Inflammatory macrophage (primary cell): ENCODE results near the gene MESP2.
"Not testable (repeated sequence)": the region's sequence is repeated elsewhere in the genome, so short reads cannot be mapped to it uniquely, and the experiment has no call there.

Source experiments
- DNase-seq, 2 donors: peaks; one replicate each; pipeline ENCODE4 v3.0.0-alpha.2; 2020 to 2022

MESP2 gene

DNA sequence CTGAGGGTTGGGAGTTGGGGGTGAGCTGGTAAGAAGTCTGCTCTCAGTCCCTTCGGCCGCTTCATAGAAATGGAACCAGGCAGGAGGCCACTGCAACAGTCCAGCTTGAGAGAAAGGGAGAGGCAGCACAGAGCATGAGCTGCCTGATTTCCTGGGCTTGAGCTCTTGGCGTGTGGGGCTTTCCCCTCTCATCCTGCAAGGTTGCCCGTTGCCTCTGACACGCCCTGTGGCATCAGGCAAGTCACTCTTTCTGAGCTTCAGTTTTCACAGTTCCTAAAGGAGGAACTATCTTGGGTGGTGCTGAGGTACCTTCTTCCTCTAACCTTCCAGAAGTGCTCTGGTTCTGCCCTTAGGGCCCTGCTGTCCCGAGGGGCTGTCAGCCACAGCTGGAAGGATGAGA lies 4.9 kb downstream of the MESP2 start:
- DNase-seq, result peak; percentile 79 to 84

DNA sequence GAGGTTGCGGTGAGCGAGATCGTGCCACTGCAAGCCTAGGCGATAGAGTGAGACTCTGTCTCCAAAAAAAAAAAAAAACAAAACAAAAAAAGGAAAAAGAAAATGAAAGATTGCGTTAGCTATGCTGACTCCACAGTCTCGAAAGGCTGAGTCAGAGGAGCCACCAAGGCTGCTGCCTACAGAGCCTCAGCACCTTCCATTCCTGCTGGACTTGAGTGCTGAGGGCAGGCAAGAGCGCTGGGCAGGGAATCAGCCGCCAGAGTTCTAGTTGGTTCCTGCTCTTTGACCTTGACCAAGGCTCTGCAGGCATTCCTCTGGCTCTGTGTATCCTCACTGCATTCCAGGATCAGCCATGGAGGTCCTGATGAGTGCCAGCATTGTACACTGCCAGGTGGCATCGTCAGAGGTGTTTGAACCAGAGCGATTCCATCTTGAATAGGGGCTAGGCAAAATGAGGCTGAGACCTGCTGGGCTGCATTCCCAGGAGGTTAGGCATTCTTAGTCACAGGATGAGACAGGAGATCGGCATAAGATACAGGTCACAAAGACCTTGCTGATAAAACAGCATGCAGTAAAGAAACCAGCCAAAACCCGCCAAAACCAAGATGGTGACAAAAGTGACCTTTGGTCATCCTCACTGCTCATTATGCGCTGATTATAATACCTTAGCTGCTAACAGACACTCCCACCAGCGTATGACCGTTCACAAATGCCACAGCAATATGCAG lies 5.9 kb downstream of the MESP2 start:
- peak; percentile 75 to 79 for DNase-seq

DNA sequence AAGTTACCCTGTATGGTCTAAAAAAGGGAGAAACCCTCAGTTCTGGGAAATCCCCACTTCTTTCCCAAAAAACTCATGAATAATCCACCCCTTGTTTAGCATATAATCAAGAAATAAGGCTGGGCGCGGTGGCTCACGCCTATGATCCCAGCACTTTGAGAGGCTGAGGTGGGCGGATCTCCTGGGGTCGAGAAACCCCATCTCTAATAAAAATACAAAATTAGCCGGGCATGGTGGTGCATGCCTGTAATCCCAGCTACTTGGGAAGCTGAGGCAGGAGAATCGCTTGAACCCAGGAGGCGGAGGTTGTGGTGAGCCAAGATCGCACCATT lies 6.5 kb downstream of the MESP2 start:
- not testable (repeated sequence) for DNase-seq

DNA sequence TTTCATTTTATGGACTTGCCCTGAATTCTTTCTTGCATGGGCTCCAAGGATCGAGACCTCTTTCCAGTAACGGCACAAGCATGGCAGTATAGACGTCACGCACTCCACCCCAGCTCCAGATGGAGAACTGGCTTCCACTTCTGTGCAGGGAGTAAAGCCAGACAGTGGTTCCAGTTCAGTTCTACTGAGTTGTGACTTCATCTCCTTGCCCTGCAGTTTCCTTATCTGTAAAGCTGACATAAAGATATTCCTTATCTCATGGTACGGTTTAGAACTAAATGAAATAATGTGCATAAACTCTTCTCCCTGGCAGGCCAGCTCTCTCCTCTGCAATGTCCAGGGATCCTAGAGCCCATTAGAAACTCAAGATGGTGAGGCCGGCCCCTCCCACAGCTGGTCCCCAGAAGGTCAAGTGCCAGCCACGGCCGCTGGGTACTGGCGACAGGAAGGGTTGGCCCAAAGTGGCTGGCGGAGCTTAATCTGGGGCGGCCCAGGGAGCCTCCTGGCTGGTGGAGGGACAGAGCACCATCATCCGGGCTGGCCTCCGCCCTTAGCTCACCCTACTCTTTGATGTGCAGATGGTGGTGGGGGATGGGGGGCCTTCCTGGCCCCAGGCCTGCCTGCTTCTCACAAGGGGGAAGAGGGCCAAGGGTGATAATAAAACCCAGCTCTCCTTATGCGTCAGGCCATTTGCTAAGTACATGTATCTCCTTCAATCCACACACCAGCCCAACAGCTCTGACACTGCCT lies 7.2 kb downstream of the MESP2 start:
- DNase-seq, result peak in 1 of 2 donors; percentile 11

DNA sequence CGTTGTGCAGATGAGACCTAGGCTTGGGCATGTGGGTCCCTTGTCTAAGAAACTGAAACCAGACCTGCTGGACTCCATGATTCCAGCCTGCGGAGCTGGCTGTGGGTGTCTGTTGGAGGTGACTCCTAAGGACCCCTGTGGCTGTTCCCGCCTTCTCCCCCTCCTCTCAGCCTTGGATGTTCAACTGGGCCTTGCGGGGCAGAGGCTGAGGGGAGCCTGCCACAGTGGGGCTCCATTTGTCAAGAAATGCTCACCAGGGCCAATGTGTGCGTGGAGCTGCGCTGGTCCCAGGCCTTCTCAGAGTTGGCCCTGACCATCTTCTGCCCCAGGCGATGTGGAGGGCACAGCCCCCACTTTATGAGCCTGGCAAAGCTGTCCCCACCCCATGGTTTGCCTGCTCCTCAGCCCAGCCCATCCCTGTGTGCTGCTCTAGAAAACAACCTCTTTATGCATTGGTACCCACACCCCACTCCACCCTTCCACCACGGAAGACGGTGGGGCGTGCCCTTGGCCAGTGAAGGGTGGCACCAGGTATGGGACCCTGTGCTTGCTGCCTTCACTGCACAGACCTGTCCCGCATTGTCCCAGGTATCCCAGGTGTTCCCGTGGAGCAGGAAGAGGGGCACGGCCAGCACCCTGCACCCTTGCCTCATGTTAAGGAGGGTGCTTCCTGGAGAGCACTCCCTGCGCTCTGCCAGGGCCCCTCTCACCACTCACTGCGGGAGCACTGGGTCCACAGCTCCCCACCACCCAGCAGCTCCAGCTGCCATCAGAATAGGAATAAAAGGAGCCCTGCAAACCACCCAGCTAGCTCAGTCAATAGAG lies 7.9 kb downstream of the MESP2 start:
- DNase-seq, result no peak

DNA sequence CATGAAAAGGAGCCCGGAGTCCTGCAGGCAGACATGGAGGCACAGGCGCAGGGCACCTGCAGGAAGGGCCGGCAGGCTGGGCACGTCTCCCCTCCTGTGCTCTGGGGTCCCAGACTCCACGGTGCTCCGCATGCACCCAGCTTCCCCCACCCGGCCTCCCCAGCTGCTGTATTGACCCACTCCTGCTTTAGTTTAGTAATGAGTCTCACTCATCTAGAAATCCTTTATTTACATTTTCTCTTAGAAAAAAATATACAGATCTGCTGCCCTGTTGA lies 8.5 kb downstream of the MESP2 start:
- no peak for DNase-seq

DNA sequence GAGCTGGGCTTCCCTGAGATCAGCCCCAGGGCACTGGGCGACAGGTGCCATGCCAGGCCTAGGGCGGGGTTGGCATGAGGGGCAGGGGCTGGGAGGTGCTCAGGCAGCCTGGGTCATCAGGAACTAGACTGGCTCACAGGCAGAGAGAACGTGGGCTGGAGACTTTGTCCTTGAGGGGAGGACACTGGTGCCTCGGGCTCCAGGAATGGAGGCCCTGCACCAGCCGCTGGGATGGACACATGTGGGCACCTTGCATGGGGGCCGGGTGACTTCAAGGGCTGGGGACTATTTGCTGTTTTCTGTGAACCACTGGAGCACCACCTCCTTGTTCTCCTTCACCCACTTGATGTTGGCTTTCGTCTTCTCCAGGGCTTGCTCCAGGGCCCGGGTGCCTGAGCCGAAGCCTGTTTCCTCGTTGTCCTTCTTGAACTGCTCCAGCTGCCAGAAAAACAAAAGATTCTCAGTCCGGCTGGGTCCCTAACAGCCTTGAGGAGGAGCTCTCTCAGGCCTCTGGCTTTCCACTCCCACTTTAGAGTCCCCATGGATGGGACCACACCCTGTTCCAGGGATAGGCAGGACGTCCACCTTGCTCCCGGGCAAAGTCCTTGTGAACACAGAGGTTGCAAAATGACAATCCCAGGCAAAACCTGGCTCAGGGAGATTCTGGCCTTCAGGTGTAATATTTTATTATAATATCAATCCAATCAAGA lies 9.1 kb downstream of the MESP2 start:
- DNase-seq, result no peak

DNA sequence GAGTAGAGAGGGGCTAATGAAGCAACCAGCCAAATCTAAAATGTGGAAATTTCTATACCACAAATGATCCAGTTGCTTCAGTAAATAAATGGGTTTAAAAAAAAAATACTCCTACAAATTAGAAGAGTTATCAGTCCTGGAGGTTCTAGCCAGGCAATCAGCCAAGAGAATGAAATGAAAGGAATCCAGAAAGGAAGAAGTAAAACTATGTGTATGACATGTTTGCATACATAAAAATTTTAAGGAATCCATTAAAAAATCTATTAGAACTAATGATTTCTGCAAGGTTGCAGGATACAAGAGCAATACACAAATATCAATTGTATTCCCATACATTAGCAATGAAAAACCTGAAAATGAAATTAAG lies 9.6 kb downstream of the MESP2 start:
- DNase-seq, result no peak

DNA sequence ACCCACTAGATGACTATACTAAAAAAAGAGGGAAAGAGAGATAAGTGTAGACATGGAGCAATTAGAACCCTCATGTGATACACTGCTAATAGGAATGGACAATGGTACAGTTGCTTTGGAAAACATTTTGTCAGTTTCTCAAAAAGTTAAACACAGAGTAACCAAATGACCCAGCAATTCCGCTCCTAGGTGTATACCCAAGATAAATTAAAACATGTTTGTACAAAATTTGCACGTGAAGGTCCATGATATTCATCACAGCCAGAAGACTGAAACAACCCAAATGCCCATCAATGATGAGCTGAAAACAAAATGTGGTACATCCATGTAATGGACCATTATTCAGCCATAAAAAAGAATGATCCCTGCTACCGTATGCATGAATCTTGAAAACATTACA lies 11.8 kb downstream of the MESP2 start:
- DNase-seq, result no peak

DNA sequence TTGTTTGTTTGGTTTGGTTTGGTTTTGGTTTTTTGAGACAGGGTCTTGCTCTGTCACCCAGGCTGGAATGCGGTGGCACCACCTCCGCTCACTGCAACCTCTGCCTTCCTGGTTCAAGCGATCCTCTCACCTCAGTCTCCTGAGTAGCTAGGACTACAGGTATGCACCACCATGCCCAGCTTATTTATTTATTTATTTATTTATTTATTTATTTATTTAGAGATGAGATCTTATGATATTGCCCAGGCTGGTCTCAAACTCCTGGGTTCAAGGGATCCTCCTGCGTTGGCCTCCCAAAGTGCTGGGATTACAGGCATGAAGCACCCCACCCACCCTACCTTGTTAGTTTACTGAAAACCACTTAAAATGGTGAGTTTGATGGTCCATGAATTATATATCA lies 12.5 kb downstream of the MESP2 start:
- DNase-seq, result not testable (repeated sequence)

DNA sequence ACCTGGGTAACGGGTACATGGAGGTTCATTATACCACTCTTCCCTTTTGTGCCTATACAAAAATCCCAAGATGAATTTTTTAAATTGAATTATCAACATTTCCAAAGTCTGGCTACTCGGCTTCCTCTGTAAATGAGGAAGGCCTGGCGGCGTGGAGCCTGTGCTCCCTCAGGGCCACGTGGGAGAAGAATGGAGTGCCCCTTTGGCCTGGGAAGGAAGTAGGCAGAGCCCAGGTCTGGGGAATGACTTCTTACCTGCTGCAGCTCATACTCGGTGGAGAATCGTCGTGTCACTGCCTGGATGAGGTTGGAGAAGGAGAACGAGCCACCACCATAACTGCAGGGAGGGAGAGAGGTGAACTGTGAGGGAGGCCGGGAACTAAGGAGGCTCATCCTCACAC lies 14.1 kb downstream of the MESP2 start:
- DNase-seq, result peak in 1 of 2 donors; percentile 28

DNA sequence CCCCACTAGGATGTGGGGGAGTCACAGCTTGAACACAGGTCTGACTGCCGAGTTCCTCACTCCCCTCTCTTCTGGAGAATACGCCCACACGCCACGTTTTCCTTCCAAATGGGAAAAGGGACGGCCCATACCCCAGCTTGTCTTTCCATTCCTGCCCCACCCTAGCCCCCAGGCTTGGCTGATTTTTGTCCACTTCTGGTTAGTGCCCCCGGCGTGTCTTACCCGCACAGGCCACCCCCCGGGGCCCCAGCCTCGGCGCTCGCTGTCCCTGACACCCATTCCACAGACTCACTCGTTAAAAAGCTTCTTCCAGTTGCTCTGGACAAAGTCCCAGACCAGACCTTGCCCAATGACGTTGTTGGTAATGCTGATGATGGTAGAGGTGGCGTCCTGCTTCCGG lies 14.5 kb downstream of the MESP2 start:
- no peak for DNase-seq

DNA sequence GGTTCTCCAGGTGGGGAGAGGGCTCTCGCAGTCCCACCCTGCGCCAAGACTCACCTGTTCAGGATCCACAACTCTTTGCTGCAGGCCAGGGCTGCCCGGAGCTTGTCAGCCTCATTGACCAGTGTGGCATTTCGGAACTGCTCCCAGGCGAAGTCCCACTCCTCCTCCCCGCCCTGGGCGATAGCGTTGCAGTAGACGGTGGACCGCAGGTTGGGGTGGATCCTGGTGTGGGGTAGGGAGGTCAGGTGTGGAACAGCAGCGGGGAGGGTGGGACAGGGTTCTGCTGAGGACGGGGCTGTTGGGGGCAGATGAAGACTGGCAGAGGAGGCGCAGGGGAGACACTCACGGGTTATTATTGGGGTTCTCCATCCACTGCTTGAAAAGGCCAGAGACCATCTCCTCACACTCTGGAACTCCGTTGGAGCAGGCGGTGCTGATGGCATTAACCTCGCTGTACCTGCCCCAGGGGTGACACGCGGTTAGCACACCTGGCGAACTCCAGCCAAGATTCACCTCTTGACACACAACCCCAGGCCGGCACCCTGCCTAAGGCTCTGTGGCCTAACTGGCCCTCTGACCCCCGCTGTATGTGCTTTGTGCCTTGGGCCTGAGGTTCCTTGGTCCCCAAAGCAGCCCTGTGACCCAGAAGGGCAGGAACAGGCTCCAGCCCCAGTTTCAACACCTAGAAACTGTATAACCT lies 16.1 kb downstream of the MESP2 start:
- no peak for DNase-seq

DNA sequence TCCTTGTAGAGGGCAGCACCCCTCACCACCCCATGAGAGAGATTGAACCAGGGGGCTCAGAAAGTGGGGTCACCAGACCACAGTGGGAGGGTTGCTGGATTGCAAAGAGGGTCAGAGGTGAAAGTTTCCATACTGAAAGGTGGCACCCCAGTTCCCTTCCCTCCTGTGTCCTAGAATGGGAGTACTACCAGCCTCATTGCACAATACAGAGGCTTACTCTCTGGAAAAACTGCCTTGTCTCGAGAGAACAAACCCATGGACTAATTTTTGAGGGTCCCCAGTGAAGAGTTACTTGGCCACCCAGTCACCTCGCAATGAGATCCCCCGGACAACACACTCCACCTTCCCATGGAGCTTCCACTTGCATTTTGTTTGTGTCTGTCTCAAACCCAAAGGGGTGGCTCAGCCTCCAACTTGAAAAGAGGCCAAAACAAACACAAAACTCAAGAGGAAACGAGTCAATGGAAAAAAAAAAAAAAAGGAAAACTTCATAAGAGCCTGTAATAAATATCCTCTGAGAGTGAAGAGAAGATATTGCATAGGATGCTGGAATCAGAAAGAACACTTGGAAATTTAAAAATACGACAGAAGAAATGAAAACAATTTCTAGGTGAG lies 18.6 kb downstream of the MESP2 start:
- no peak for DNase-seq

DNA sequence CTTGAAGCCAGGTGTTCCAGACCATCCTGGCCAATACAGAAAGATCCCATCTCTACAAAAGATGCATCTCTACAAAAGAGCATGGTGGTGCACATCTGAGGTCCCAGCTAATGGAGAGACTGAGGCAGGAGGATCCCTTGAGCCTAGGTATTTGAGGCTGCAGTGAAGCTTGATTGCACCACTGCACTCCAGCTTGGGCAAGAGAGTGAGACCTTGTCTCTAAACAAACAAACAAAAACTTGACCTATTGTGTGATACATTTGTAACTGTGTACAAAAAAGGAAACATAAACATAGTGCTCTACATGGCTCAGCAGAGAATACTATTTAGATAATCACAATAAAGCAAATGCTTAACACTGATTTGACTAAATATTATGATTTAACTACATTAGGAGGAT lies 19.9 kb downstream of the MESP2 start:
- no peak for DNase-seq

DNA sequence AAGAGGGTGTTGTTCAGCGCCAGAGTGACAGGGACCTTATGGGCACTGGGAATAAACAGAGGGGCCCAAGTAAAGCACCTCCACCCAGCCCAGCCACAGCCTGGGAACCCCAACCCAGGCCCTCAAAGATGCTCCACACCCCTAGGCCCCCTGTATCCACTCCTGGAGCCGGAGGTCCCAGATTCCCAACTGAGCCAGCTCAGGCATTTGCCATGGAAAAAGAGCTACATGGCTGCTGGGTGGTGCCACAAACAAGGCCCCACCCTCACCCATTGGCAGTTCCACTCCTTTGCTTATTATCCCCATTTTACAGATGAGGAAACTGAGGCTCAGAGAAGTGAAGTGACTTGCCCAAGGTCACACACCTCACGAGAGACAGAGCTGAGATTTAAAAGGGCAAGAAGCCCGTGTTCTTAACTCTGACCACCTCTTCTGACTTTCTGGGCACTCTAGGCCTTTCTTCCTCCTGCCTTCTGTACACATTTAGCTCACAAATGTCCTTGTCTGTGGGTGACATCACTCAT lies 21.6 kb downstream of the MESP2 start:
- no peak for DNase-seq

DNA sequence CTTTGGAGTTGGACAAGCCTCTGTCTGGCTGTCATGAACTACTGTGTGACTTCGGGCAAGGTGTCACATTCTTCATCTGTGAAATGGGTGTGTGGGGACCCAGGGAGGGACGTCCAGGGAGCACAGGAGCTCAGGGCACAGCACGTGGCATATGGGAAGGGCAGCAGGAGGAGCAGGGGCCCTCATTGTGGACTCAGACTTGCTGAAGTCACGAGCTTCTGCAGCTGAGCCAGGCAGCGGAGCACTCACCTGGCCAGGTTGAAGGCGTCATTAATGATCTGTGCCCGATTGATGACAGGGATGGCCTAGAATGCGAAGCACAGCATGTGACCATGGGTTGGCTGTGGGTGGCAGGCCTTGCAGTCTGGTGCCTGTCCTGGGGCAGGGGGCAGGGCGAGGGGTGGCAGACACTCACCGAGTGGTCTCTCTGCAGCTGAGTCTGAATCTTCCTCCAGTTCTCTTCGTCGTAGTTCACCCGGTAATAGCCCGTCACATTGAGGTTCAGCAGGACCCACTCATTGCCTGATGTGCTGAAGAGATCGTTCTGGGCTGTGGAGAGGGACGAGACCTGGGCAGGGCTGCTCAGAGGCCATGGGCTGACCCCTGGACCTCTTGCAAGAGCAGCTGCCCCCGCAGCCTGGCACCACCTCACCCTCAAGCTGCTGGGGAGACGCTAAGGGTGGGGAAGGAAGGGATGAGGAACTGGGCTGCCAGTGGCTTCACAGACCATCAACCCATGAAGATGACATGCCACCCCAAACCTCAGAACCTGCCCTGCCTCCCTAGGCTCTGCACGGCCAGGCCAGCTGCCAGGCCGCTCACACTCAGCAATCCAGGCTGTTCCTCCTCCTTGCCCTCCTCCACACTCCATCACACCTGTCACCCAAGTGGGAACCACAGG lies 23.1 kb downstream of the MESP2 start:
- DNase-seq, result no peak

DNA sequence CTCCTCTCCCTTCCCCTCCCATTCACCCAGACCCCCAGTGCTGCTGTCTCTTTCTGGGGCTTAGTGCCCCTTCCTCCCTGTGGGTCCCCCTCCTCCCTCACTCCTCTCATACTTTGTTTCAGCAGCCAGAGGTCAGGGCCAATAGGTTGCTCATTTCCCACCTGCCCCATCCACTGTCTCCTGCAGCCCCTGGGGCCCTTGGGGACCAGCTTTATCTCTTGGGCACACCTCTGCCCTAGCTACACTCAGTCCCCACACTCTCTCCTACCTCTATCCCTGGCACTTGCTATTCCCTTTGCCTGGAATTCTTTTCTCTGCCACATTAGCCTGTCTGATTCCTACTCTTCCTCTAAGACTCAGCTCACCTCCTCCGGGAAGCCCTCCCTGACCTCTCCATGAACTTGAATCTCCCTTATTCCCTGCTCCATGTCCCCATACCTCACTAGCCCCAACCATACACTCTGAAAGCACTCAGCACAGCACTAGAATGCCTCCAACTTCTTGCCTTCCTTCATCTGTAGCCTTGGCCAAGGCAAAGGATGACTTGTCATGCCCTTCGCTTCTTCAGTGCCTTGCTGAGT lies 23.9 kb downstream of the MESP2 start:
- no peak for DNase-seq

DNA sequence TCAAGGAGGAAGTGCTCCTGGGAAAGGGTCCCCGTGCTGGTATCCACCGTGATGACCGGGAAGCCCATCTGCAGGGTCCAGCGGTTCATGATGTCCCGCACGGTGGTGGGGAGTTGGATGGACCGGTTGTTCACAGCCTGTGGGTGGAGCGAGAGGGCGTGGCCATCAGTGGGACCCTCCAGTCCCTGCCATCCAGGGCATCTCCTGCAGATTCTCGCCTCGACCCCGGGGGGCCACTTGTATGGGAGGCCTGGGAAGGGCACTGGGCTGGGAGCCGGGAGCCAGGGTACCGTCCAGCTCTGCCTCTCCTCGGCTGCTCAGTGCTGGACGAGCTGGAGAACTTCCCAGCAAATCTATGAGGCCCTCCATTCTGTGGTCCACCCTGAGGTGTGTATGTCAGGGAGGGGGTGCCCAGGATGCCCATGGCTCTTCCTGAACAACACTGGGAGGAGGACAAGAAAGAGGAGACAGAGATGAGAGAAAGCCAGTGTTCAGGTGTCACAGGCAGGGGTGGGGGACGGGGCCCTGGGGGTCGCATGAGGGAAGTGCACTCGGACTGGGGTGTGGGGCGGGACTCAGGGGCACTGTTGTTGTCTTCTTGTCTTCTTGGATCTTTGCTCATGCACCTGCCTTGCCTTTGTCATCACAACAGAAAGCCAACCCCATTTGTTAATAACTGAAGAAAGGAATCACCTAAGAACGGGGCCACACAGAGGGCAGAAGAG lies 25.5 kb downstream of the MESP2 start:
- DNase-seq, result no peak
